Effector CD4-positive, alpha-beta T cell (primary cell): ENCODE data around the gene CD8B2. TPM values are rescaled to one million over a fixed set of nuclear protein-coding genes. Genes with fewer than 3 reads are reported as not detected.
"Not testable (repeated sequence)": the region's sequence is repeated elsewhere in the genome, so short reads cannot be mapped to it uniquely, and the experiment has no call there.

ENCODE experiments used
- DNase-seq: peaks from one replicate; pipeline ENCODE4 v3.0.0-alpha.2; 2020
- total RNA-seq: gene quantifications from one replicate; lab custom pipeline; 2026; lab: John Stamatoyannopoulos, UW

CD8B2 gene
- total RNA-seq: not detected

DNA sequence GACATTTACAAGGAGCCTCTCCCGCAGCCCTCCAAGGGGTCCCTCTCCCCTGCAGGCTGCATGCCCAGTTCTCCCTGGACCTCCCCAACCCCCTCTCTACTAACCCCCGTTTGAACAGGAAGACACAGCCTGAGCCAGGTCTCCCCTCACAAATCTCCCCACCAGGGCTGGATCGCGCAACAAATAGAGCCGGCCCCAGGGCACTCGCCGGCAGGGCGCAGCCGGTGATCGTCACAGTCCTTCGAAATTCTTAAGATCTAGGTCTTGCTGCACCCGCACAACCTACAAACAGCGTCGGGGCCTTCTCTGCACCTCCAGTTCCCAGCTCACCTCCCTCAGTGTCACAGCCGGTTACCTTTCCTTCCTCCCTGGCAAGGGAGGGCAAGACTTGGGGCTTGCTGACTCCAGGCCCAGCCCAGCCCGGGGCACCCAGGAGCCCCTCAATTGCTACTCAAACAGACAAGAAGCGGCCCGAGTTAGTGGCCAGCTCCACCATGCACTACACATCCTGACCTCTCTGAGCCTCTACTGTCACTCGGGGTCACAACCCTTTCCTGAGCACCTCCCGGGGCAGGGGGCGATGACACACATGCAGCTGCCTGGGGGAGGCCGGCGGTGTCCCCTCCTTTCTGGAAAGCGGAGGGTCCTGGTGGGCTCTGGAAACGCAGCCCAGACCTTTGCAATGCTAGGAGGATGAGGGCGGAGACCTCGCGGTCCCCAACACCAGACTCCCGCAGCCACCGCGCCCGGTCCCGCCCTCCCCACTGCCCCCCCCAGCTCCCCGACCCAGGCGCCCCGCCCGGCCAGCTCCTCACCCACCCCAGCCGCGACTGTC lies at the start of gene CD8B2:
Gene CD8B2 (plus strand): TSS at position 814 of the 835 bp plus-strand sequence. CDS start 63 bp downstream, outside the sequence.
- DNase-seq: not testable (repeated sequence)

- not testable (repeated sequence) for DNase-seq
Measured at GRCh38 chr2:106461882-106462281, 25.3 kb upstream of the CD8B2 start.

- DNase-seq: not testable (repeated sequence)
Measured at GRCh38 chr2:106467516-106467915, 19.6 kb upstream of the CD8B2 start.

- DNase-seq: not testable (repeated sequence)
Measured at GRCh38 chr2:106468107-106468506, 19.1 kb upstream of the CD8B2 start, which contains the start of gene RGPD3. Gene RGPD3 (minus strand): TSS chr2:106468413. CDS start chr2:106468288, 125 bp downstream.

- DNase-seq: peak; percentile 43
Measured at GRCh38 chr2:106470658-106471057, 16.5 kb upstream of the CD8B2 start.

DNA sequence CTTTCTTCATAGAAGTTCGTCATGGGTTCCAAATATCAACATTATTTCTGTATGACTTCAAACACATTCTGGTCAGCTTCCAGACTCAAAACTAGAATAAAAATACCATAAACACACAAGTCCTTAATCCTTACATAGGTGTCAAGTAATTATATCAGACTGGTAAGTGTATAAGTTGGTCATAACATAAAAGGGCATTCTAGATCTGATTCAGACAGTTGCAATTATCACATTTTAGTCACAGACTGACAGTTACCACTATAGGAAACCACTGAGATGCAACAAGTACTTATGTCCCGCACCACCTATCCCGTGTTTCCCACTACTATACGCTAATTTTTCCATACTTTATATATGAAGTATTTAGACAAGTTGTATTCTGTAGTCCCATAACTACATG lies 9.5 kb upstream of the CD8B2 start:
- DNase-seq: not testable (repeated sequence)

DNA sequence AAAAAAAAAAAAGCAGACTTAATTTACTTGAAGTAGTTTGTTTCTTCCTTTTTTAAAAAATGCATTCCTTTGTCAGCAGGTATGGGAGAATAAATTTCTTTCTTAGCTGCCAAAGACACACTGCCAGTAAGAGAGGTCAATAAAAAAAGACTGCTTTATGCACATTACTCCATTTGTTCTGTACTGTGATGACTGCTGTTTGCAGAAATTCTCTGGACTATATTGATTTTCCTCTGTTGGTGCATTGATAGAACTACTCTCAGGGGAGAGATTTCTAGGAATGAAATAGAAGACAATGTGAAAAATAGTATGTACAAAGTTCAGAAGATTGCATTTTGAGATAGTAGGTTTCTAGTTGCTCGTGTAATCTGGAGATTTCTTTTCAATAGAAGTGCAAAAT lies 7.6 kb upstream of the CD8B2 start:
- DNase-seq: not testable (repeated sequence)

- not testable (repeated sequence) for DNase-seq
Measured at GRCh38 chr2:106487386-106488191, 425 bp downstream of the CD8B2 start.

DNA sequence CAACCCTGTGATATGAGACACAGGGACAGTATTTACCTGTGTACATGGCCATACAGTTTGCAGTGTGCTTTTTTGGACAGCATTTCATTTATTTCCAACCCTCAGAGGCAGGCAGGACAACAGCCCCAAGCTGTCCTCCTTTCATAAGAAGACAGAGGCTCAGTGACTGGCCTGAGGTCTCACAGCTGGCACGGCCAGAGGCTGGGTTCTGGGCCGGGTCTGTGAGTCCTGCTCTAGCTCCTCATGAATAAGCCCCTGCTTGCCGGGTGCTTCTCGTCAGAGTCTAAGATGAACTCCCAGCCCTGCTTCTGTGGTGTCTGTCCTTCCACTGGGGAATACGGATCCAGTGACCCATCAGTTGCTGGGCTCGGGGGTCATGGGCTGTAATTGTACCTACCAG lies 2.5 kb downstream of the CD8B2 start:
- DNase-seq: not testable (repeated sequence)

DNA sequence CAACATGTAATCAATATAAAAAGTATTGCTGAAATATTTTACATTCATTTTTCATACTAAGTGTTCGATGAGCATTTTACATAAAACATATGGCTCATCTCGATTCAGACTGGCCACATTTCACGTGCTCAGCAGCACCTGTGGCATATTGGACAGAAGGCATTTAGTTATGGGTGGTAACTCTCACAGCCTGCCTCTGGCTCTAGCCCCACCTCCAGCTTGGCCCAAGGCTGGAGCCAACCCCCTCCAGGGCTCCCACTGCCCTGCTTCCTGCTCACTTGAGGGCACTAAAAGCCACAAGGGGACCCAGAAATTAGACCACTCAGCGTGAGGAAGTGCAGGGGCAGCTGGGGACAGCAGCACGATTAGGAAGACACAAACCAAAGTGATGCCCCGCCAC lies 5.2 kb downstream of the CD8B2 start:
- not testable (repeated sequence) for DNase-seq

DNA sequence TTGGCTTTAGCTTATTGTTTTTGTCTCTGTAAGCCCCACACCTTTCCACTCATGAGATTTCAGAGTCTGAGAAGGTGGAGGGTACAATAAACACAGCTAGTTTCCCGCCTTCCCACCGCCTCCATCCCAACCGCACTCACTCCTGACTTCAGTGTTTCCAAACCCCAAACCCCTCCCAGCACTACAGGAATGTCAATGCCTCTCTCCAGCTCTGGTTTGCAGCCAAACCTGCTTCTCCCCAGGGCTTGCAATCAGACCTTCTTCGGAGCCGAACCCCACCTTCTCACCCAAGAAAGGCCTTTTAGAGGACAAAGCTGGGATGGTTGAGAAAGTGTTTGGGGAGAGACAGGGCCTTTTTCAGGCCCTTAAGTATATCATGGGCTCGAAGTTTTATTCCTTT lies 5.7 kb downstream of the CD8B2 start:
- DNase-seq: not testable (repeated sequence)

GRCh38 chr2:106498549-106498948 lies 11.4 kb downstream of the CD8B2 start:
- DNase-seq: not testable (repeated sequence)

DNA sequence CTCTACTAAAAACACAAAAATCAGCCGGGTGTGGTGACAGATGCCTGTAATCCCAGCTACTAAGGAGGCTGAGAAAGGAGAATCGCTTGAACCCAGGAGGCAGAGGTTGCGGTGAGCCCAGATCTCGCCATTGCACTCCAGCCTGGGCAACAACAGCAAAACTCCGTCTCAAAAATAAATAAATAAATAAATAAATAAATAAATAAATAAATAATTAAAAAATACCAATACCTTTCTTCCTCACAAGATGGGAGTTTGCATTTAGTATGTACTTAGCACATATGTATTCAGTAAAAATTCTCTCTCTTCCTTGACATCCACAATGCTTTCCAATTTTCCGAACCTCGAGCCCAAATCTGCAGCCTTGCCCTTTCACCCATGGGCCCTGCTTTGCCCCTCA lies 13.2 kb downstream of the CD8B2 start:
- not testable (repeated sequence) for DNase-seq

DNA sequence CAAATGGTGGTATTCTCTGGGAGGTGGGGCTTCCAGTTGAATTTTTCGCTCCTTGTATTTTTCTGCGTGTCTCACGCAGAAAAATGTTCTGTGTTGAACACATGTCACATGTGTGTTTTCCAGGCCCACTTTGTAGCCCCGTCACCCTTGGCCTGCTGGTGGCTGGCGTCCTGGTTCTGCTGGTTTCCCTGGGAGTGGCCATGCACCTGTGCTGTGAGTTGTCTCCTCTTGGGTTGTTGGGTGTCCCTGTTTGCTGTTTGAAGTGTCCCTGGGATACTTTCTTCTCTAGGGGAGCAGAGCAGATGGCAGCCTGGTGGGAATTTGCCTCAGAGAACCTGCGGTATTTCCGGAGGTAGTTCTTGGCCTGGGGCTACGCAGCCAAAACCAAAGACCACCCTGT lies 15.2 kb downstream of the CD8B2 start:
- not testable (repeated sequence) for DNase-seq

DNA sequence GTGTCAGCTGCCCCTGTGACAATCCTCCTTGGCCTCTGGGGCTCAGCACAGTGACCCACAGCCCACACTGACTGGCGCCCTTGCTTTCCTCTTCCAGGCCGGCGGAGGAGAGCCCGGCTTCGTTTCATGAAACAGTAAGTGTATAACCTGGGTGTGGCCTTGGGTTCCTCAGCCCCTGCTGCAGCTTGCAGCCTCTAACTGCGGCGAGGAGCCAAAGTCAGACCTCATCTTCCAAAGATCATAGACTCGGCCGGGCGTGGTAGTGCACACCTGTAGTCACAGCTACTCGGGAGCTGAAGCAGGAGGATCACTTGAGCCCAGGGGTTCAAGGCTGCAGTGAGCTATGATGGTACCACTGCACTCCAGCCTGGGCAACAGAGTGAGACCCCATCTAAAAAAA lies 17.0 kb downstream of the CD8B2 start:
- not testable (repeated sequence) for DNase-seq

GRCh38 chr2:106504787-106505186 lies 17.6 kb downstream of the CD8B2 start:
- not testable (repeated sequence) for DNase-seq

DNA sequence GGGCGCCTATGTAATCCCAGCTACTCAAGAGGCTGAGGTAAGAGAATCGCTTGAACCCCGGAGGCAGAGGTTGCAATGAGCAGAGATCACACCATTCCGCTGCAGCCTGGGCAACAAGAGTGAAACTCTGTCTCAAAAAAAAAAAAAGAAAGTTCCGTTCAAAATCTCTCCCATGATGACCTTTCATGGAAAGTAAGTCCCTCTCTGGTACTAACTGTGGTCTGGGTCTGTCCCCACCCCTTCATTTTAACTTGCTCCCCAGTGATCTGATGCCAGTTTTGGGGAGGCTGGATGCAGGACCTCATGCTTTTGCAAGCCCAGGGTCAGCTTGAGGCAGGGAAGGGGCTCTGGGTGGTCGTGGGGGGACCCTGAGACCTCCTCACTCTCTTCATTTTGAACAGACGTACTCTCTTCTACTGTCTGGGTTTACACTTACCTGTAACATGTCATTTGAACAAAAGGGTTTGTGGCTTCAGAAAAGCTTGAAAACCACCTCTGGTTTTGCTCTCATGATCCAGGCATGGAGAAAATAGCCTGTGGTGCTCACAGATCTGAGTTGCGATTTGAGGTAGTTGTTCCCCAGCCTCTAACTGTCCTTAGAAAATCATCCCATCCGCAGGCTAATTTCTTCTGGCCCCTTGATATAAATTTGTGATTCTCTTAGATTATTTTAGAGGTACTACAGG lies 19.0 kb downstream of the CD8B2 start:
- not testable (repeated sequence) for DNase-seq

DNA sequence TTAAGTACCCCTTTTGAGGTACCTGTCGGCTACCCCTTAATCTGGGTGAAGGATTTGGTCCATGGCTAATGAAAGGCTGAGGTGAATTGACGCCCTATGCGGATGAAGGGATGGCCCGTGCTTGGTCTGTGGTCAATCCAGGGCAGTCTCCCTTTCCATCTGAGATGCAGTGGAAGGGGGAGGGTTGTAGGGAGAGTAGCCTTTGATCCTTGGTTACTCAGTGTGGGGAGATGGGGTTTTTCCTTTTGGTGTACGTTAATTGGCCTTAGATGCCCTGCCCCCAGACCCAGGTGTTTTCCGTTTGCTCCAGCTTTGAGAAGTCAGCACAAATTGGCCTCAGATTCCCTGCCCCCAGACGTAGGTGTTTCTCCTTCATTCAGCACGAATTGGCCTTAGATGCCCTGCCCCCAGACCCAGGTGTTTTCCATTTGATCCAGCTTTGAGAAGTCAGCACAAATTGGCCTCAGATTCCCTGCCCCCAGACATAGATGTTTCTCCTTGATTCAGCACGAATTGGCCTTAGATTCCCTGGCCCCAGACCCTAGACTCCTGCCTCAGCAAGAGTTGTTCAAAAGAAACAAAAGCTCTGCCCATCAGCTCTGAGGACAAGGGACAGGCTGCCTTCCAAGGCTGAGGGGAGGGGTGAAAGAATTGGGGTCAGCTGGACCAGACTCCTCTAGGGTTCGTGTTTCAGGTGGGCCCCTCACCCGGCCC lies 21.7 kb downstream of the CD8B2 start:
- not testable (repeated sequence) for DNase-seq

DNA sequence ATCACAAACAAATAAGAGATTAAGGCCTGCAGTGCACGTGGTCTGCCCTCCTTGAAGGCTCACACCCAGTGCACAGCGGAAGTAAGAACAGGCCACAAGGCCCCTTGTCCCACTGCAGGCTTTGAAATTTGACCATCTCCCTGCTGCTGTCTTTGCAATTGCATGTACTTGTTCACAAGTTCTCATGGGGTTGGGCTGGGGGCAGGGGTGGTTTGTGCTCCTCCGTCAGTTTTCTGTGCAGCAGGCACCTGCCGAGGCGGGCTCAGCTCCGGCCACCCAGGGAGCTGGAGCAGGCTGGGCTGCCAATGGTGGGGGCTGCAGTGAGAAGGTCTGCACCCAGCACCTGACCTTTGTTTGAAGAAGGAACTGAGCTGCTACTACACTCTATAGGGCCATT lies 22.2 kb downstream of the CD8B2 start:
- not testable (repeated sequence) for DNase-seq

- DNase-seq: not testable (repeated sequence)
Measured at GRCh38 chr2:106510791-106511190, 23.6 kb downstream of the CD8B2 start.

GRCh38 chr2:106511476-106511901 lies 24.3 kb downstream of the CD8B2 start:
- DNase-seq: not testable (repeated sequence)

DNA sequence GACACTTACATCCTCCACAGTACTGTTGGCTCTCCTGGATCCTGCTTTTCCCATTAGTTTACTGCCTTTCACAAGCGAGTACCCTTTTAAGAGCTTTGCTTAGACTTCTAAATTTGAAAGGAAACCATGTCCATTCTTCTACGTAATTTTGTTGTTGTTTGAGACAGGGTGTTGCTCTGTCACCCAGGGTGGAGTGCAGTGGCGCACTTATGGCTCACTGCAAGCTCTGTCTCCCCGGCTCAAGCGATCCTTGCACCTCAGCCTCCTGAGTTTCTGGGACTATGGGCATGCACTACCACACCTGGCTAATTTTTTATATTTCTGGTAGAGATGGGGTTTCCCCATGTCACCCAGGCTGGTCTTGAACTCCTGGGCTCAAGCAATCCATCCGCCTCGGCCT lies 24.8 kb downstream of the CD8B2 start:
- DNase-seq: not testable (repeated sequence)
